Testis (tissue), 2 donors: ENCODE measurements around the gene DAB2IP.

Source experiments
- CTCF ChIP-seq, 3 experiments: fragments of 450-650 bp in 2 of 3; fragments of 200-600 bp in 1 of 3; sonication (generic) in 1 of 3; IDR thresholded peaks; one replicate each; pipeline ENCODE4 v1.5.1; 2016 to 2019; ENCODE audit warnings: antibody characterized with exemption in 3 of 3, mild to moderate bottlenecking in 2 of 3, moderate library complexity in 1 of 3
- POLR2A ChIP-seq: fragments of 450-650 bp; IDR thresholded peaks from one replicate; pipeline ENCODE4 v1.6.1; 2017; ENCODE audit warnings: antibody characterized with exemption, mild to moderate bottlenecking, moderate library complexity

- TF ChIP-seq CTCF (IDR thresholded peaks at IDR 0.05): no peak
- no peak for TF ChIP-seq POLR2A
These were observed 33.8 kb downstream of the DAB2IP start for GRCh38 chr9:121685146-121685794.
